Fibroblast of lung (primary cell): ENCODE data around the gene LOXHD1. TPM values are rescaled to one million over a fixed set of nuclear protein-coding genes. Genes with fewer than 3 reads are reported as not detected.

ENCODE experiments used
- DNase-seq, 2 donors: peaks; one replicate each; pipeline versions ENCODE4 v3.0.0 to v3.0.0-alpha.2; 2010; ENCODE audit warnings: low read depth in 2 of 2
- H2AFZ ChIP-seq: 2 replicates; pipeline ENCODE4 v1.5.1; 2012; ENCODE audit warnings: low read length, control low read depth, inconsistent platforms
- H3K27ac ChIP-seq: 2 replicates; pipeline ENCODE4 v1.5.1; 2011; ENCODE audit warnings: low read length, control low read depth; ENCODE audit not compliant: insufficient read depth
- H3K27me3 ChIP-seq: 2 replicates; pipeline ENCODE4 v1.5.1; 2011; ENCODE audit warnings: mild to moderate bottlenecking, low read length; ENCODE audit not compliant: control insufficient read depth, insufficient read depth
- H3K36me3 ChIP-seq: 2 replicates; pipeline ENCODE4 v1.5.1; 2011; ENCODE audit warnings: low read length; ENCODE audit not compliant: control insufficient read depth, insufficient read depth
- H3K4me1 ChIP-seq: 2 replicates; pipeline ENCODE4 v1.5.1; 2011; ENCODE audit warnings: low read length; ENCODE audit not compliant: control insufficient read depth, insufficient read depth; ENCODE audit errors: extremely low read depth
- H3K4me2 ChIP-seq: 2 replicates; pipeline ENCODE4 v1.5.1; 2011; ENCODE audit warnings: low read length, control low read depth; ENCODE audit not compliant: insufficient read depth; ENCODE audit errors: extremely low read depth
- H3K4me3 ChIP-seq, 4 experiments: fragments of 200-600 bp in 1 of 4; sonication (generic) in 1 of 4; replicated peaks in 1 of 4; 2 replicates each; pipeline ENCODE4 v1.5.1; 2011 to 2016; ENCODE audit warnings: low read length in 4 of 4, low read depth in 3 of 4, mild to moderate bottlenecking in 3 of 4, control low read depth in 2 of 4, inconsistent platforms in 1 of 4, mixed read lengths in 1 of 4; ENCODE audit not compliant: insufficient read depth in 1 of 4; ENCODE audit errors: control extremely low read depth in 1 of 4
- H3K79me2 ChIP-seq: 2 replicates; pipeline ENCODE4 v1.5.1; 2012; ENCODE audit warnings: mild to moderate bottlenecking, low read length, inconsistent platforms; ENCODE audit not compliant: control insufficient read depth, insufficient read depth
- H3K9ac ChIP-seq: 2 replicates; pipeline ENCODE4 v1.5.1; 2011; ENCODE audit warnings: mild to moderate bottlenecking, low read length, control low read depth; ENCODE audit not compliant: insufficient read depth
- H3K9me3 ChIP-seq: 2 replicates; pipeline ENCODE4 v1.5.1; 2012; ENCODE audit warnings: low read depth, low read length; ENCODE audit not compliant: control insufficient read depth, insufficient read depth
- H4K20me1 ChIP-seq: 2 replicates; pipeline ENCODE4 v1.5.1; 2011; ENCODE audit warnings: low read length; ENCODE audit not compliant: control insufficient read depth, insufficient read depth; ENCODE audit errors: extremely low read depth
- CTCF ChIP-seq, 2 donors: IDR thresholded peaks in 1 of 2; conservative IDR thresholded peaks in 1 of 2; 1 replicate in 1 of 2; 2 replicates in 1 of 2; pipeline ENCODE4 v1.5.1; 2011 to 2012; ENCODE audit warnings: low read length in 2 of 2, control low read depth in 1 of 2, inconsistent platforms in 1 of 2, low read depth in 1 of 2, mild to moderate bottlenecking in 1 of 2
- EZH2 ChIP-seq: IDR thresholded peaks from 2 replicates; pipeline ENCODE4 v1.5.1; 2012; ENCODE audit warnings: low read length, control low read depth, mild to moderate bottlenecking; ENCODE audit errors: missing control alignments
- polyA plus RNA-seq, 2 donors: library from polyadenylated mRNA; depleted of rRNA in 1 of 2; stranded (reverse) in 1 of 2; unstranded in 1 of 2; fragments of >200 nt; gene quantifications; 2 replicates each; pipeline ENCODE4 v1.2.1, GENCODE V29; 2011 to 2012; ENCODE audit warnings: missing spikeins in 1 of 2
- total RNA-seq: library from RNA; depleted of rRNA; stranded (reverse); fragments of >200 nt; gene quantifications from 2 replicates; pipeline ENCODE4 v1.2.1, GENCODE V29; 2014

The LOXHD1 gene
- total and polyA plus RNA-seq, 2 donors (not counting 1 experiment from before 2014, with no cell fraction given), result not detected

GRCh38 chr18:46556590-46557206 is 100.3 kb downstream of the LOXHD1 start:
- TF ChIP-seq EZH2 (no peak), CTCF (conservative IDR thresholded peaks at IDR 0.05 in 1 of 2, IDR thresholded peaks at IDR 0.05 in 1 of 2; ENCODE audit: low read depth in 1 of 2, low read length in 2 of 2) (no peak)
- no peak overlapping the region for H3K27ac ChIP-seq
- no peaks in the 10 kb centered on the region for H3K4me1 ChIP-seq

GRCh38 chr18:46555724-46556123 is 101.3 kb downstream of the LOXHD1 start:
- TF ChIP-seq EZH2 (no peak), CTCF (conservative IDR thresholded peaks at IDR 0.05 in 1 of 2, IDR thresholded peaks at IDR 0.05 in 1 of 2; ENCODE audit: low read depth in 1 of 2, low read length in 2 of 2) (peak in 1 of 2 donors; percentile 13)
- Histone ChIP-seq H3K36me3 (no peaks in the 10 kb centered on the region), H3K79me2 (no peaks in the 10 kb centered on the region), H3K27me3 (no peaks in the 10 kb centered on the region), H3K4me2 (no peak overlapping the region), H3K4me1 (no peaks in the 10 kb centered on the region), H3K27ac (no peak overlapping the region), H4K20me1 (no peaks in the 10 kb centered on the region), H3K9me3 (no peaks in the 10 kb centered on the region), H3K4me3 (no peak overlapping the region), H2AFZ (no peak overlapping the region), H3K9ac (no peak overlapping the region)
- DNase-seq, result peak in 1 of 2 donors; percentile 1

More at GRCh38 chr18:46556590-46557206, 100.3 kb downstream of the LOXHD1 start:
- H3K9me3 ChIP-seq, result no peaks in the 10 kb centered on the region
- H3K4me2 ChIP-seq, result no peak overlapping the region
- no peak overlapping the region for H3K9ac ChIP-seq
- no peaks in the 10 kb centered on the region for H3K27me3 ChIP-seq
- DNase-seq, result no peak
- H3K4me3 ChIP-seq, result no peak overlapping the region
- no peaks in the 10 kb centered on the region for H4K20me1 ChIP-seq
- H3K36me3 ChIP-seq, result no peaks in the 10 kb centered on the region
- no peaks in the 10 kb centered on the region for H3K79me2 ChIP-seq
- no peak overlapping the region for H2AFZ ChIP-seq

GRCh38 chr18:46555213-46555612 is 101.8 kb downstream of the LOXHD1 start:
- Histone ChIP-seq H3K27me3 (no peaks in the 10 kb centered on the region), H4K20me1 (no peaks in the 10 kb centered on the region), H3K27ac (no peak overlapping the region), H3K4me3 (no peak overlapping the region), H3K9ac (no peak overlapping the region), H3K4me1 (no peaks in the 10 kb centered on the region), H3K9me3 (no peaks in the 10 kb centered on the region), H2AFZ (no peak overlapping the region), H3K4me2 (no peak overlapping the region), H3K79me2 (no peaks in the 10 kb centered on the region), H3K36me3 (no peaks in the 10 kb centered on the region)
- DNase-seq, result no peak
- TF ChIP-seq EZH2, result no peak
- no peak for TF ChIP-seq CTCF (conservative IDR thresholded peaks at IDR 0.05 in 1 of 2, IDR thresholded peaks at IDR 0.05 in 1 of 2; ENCODE audit: low read depth in 1 of 2, low read length in 2 of 2)
